Uterus (tissue), 4 donors: ENCODE data around the gene ABRAXAS1. TPM values are rescaled to one million over a fixed set of nuclear protein-coding genes. Genes with fewer than 3 reads are reported as not detected.
"Not testable (repeated sequence)": the region's sequence is repeated elsewhere in the genome, so short reads cannot be mapped to it uniquely, and the experiment has no call there.

Experiments used
- DNase-seq, 2 donors: peaks; one replicate each; pipeline ENCODE4 v3.0.0-alpha.2; 2019 to 2020
- H3K27ac ChIP-seq, 2 donors: fragments of 200-600 bp; sonication (generic); 1 replicate in 1 of 2; 2 replicates in 1 of 2; pipeline ENCODE4 v1.5.1; 2016 to 2018
- H3K27me3 ChIP-seq, 2 donors: fragments of 200-600 bp; sonication (generic); one replicate each; pipeline ENCODE4 v1.5.1; 2018 to 2019; ENCODE audit warnings: control low read depth in 1 of 2
- H3K36me3 ChIP-seq, 2 donors: fragments of 200-600 bp; sonication (generic); one replicate each; pipeline ENCODE4 v1.5.1; 2019; ENCODE audit warnings: control low read depth in 1 of 2
- H3K4me1 ChIP-seq, 2 donors: fragments of 200-600 bp; sonication (generic); one replicate each; pipeline ENCODE4 v1.5.1; 2018 to 2019; ENCODE audit warnings: control low read depth in 1 of 2
- H3K4me3 ChIP-seq, 2 donors: fragments of 200-600 bp; sonication (generic); 1 replicate in 1 of 2; 2 replicates in 1 of 2; pipeline ENCODE4 v1.5.1; 2018 to 2019; ENCODE audit warnings: mild to moderate bottlenecking in 1 of 2
- H3K9me3 ChIP-seq, 2 donors: fragments of 200-600 bp; sonication (generic); one replicate each; pipeline ENCODE4 v1.5.1; 2019; ENCODE audit warnings: control low read depth in 1 of 2
- POLR2A ChIP-seq, 2 donors: fragments of 450-650 bp; IDR thresholded peaks; one replicate each; pipeline ENCODE4 v1.6.1; 2016; ENCODE audit warnings: antibody characterized with exemption in 2 of 2, mild to moderate bottlenecking in 1 of 2, moderate library complexity in 1 of 2
- intact Hi-C: fragments of 100-400 bp; cut with DNase I; formaldehyde crosslinking; loops from one replicate; pipeline ENCODE4 v1.15.1; 2023; ENCODE audit warnings: low total_unique reads
- total RNA-seq, 4 donors: library from RNA; depleted of rRNA in 3 of 4; stranded (reverse); fragments of >200 nt in 3 of 4; gene quantifications; one replicate each; pipeline versions ENCODE4 v1.1.0 to v1.2.4, GENCODE V29; 2014 to 2023
- TF ChIP-seq, protein P1 (sequence below), 4 experiments: fragments of 200-600 bp in 2 of 4; fragments of 450-650 bp in 2 of 4; sonication (generic) in 2 of 4; IDR thresholded peaks; one replicate each; pipeline ENCODE4 v1.5.1; 2016 to 2019; ENCODE audit warnings: antibody characterized with exemption in 4 of 4, mild to moderate bottlenecking in 2 of 4, moderate library complexity in 1 of 4
- donor health status: DM: yes; HTN: yes; CAD: no.

Gene ABRAXAS1
- total RNA-seq, 4 donors from 2014 or later = 7.4 to 61.5 (median 29.3) TPM

- intact Hi-C loops, H3K4me3 ChIP-seq, H3K4me1 ChIP-seq, H3K9me3 ChIP-seq, H3K27ac ChIP-seq, H3K36me3 ChIP-seq, H3K27me3 ChIP-seq: not testable (repeated sequence)
- DNase-seq = peak; percentile 23 to 46
- TF ChIP-seq, protein P1, sequence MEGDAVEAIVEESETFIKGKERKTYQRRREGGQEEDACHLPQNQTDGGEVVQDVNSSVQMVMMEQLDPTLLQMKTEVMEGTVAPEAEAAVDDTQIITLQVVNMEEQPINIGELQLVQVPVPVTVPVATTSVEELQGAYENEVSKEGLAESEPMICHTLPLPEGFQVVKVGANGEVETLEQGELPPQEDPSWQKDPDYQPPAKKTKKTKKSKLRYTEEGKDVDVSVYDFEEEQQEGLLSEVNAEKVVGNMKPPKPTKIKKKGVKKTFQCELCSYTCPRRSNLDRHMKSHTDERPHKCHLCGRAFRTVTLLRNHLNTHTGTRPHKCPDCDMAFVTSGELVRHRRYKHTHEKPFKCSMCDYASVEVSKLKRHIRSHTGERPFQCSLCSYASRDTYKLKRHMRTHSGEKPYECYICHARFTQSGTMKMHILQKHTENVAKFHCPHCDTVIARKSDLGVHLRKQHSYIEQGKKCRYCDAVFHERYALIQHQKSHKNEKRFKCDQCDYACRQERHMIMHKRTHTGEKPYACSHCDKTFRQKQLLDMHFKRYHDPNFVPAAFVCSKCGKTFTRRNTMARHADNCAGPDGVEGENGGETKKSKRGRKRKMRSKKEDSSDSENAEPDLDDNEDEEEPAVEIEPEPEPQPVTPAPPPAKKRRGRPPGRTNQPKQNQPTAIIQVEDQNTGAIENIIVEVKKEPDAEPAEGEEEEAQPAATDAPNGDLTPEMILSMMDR (IDR thresholded peaks at IDR 0.05) = peak; percentile 46 to 76 (median 62)
These were observed 24.3 kb upstream of the ABRAXAS1 start for GRCh38 chr4:83509156-83509585.

DNA sequence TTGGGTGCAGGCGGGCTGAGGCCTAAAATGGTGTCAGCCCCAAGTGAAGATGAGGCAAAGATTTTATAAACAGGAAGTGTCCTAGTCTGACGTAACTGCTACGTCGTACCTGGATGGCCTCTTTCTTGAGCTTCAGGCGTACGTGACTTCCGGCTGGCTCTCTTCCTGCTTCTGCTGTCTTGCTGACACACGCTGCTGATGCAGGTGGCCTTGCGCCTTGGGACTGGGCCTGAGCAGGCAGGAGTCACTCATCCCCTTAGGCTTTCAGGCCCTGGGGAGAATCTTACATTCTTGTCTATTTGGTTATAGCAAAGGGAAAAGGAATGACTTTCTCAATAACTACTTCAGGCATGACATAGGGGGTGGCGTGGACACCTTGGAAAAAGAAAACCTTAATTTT lies 20.1 kb upstream of the ABRAXAS1 start:
- H3K9me3 ChIP-seq = no peaks in the 10 kb centered on the region
- no peak for DNase-seq
- intact Hi-C loops = no loop called here
- TF ChIP-seq, protein P1 (IDR thresholded peaks at IDR 0.05) = no peak
- TF ChIP-seq POLR2A (IDR thresholded peaks at IDR 0.05) = no peak
- H3K36me3 ChIP-seq = no peaks in the 10 kb centered on the region
- H3K4me3 ChIP-seq = no peak overlapping the region
- no peaks in the 10 kb centered on the region for H3K27me3 ChIP-seq
- no peak overlapping the region for H3K27ac ChIP-seq
- H3K4me1 ChIP-seq = no peaks in the 10 kb centered on the region

DNA sequence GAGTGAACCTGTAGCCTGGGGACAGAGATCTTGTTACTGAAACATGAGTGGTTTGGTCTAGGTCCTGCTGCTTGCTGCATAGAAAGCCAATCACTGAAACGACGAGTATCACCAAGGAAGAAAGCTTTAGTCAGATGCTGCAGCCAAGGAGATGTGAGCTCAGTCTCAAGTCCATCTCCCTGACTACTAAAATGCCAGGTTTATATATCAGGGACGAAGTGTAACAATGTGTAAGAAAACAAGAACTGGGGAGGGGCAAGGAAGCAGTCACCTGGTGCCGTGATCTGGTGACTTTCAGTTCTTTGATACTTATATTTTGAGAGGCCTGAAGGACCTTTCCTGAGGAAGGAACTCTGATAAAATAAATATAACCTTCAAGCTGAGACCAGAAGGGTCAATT lies 19.6 kb upstream of the ABRAXAS1 start:
- no peak for DNase-seq
- Histone ChIP-seq H3K27ac (no peak overlapping the region), H3K27me3 (no peaks in the 10 kb centered on the region), H3K9me3 (no peaks in the 10 kb centered on the region), H3K4me1 (no peaks in the 10 kb centered on the region), H3K4me3 (no peak overlapping the region), H3K36me3 (no peaks in the 10 kb centered on the region)
- intact Hi-C loops = no loop called here
- no peak for TF ChIP-seq POLR2A (IDR thresholded peaks at IDR 0.05)
- TF ChIP-seq, protein P1 (IDR thresholded peaks at IDR 0.05) = no peak

DNA sequence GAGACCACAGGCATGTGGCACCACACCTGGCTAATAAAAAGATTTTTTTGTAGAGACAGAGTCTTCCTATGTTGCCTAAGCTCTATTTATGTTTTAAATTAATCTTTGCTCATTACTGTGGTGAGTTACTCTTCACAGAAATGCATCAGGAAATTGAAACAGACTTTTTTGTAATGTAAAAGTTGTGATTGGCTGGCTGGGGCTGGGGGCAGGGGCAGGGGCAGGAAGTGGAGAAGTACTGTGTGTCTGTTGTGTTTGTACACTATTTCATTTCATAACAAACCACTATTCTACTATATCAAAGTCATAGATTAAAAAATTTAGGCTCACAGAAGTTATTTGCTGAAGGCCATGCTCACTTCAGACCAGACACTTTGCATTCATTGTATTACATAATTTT lies 19.1 kb upstream of the ABRAXAS1 start:
- intact Hi-C loops = no loop called here
- Histone ChIP-seq H3K36me3 (no peaks in the 10 kb centered on the region), H3K9me3 (no peaks in the 10 kb centered on the region), H3K4me3 (no peak overlapping the region), H3K27me3 (no peaks in the 10 kb centered on the region), H3K4me1 (no peaks in the 10 kb centered on the region), H3K27ac (no peak overlapping the region)
- DNase-seq = no peak
- TF ChIP-seq POLR2A (IDR thresholded peaks at IDR 0.05) = no peak
- TF ChIP-seq, protein P1 (IDR thresholded peaks at IDR 0.05) = no peak

GRCh38 chr4:83501671-83502070 lies 16.8 kb upstream of the ABRAXAS1 start:
- H3K36me3 ChIP-seq, intact Hi-C loops, H3K27me3 ChIP-seq, H3K9me3 ChIP-seq, H3K27ac ChIP-seq, H3K4me1 ChIP-seq, H3K4me3 ChIP-seq, DNase-seq: not testable (repeated sequence)

GRCh38 chr4:83498187-83498586 lies 13.3 kb upstream of the ABRAXAS1 start:
- H3K4me1 ChIP-seq = no peaks in the 10 kb centered on the region
- TF ChIP-seq, protein P1 (IDR thresholded peaks at IDR 0.05) = no peak
- TF ChIP-seq POLR2A (IDR thresholded peaks at IDR 0.05) = no peak
- H3K9me3 ChIP-seq = no peaks in the 10 kb centered on the region
- intact Hi-C loops = no loop called here
- no peak overlapping the region for H3K4me3 ChIP-seq
- no peak for DNase-seq
- no peaks in the 10 kb centered on the region for H3K27me3 ChIP-seq
- no peak overlapping the region for H3K27ac ChIP-seq
- no peaks in the 10 kb centered on the region for H3K36me3 ChIP-seq

DNA sequence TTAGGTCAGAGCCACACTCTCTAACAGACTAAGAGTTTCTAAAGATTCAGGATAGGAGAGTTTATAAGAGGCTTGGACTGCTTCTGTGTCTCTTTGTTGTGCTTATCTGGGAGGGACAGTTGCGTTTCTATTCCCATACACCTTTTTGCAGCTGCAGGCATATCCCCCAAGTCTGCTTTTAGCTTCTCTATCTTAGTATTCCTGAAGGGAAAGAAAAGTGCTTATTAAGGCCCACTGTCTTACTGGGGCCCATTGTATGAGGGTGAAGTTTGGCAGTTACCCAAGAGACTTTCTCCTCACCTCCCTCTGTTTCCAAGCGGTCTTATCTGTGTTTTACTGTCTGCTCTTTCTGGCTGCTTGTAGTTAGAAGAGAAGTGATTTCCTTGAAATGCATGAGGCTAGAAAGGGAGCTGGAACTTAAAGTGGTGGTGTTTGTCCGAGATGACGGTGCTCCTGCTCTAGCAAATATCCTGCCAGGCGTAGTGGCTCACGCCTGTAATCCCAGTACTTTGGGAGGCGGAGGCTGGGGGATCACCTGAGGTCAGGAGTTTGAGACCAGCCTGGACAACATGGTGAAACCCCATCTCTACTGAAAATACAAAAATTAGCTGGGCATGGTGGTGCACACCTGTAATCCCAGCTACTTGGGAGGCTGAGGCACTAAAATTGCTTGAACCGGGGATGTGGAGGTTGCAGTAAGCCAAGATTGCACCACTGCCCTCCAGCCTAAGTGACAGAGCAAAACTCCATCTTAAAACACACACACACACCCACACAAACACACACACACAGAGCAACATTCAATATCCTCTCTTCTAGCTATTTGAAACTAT lies 11.4 kb upstream of the ABRAXAS1 start:
- H3K9me3 ChIP-seq, H3K27me3 ChIP-seq, intact Hi-C loops, H3K27ac ChIP-seq, H3K36me3 ChIP-seq, H3K4me1 ChIP-seq, DNase-seq, H3K4me3 ChIP-seq: not testable (repeated sequence)
